MM.1S (cell line): ENCODE measurements around the gene TIMM17B.

ENCODE experiments used
- DNase-seq: peaks from one replicate; pipeline ENCODE4 v3.0.0-alpha.2; 2015
- H2AFZ ChIP-seq: fragments of 300-600 bp; sonication (generic); 2 replicates; pipeline ENCODE4 v1.6.0; 2016; ENCODE audit warnings: antibody characterized with exemption, low read length
- H3F3A ChIP-seq: fragments of 300-600 bp; sonication (generic); 2 replicates; pipeline ENCODE4 v1.6.1; 2016; ENCODE audit warnings: mild to moderate bottlenecking, antibody characterized with exemption, low read length, moderate library complexity, mixed read lengths; ENCODE audit not compliant: insufficient read depth
- H3K27ac ChIP-seq: fragments of 300-600 bp; sonication (generic); 2 replicates; pipeline ENCODE4 v1.5.1; 2016; ENCODE audit warnings: mild to moderate bottlenecking, low read length
- H3K27me3 ChIP-seq: fragments of 300-600 bp; sonication (generic); replicated peaks from 2 replicates; pipeline ENCODE4 v1.6.0; 2016; ENCODE audit warnings: low read length; ENCODE audit not compliant: insufficient read depth
- H3K36me3 ChIP-seq: fragments of 300-600 bp; sonication (generic); replicated peaks from 2 replicates; pipeline ENCODE4 v1.6.1; 2016; ENCODE audit warnings: mild to moderate bottlenecking, low read length, mixed read lengths; ENCODE audit not compliant: insufficient read depth
- H3K4me1 ChIP-seq: fragments of 300-600 bp; sonication (generic); 2 replicates; pipeline ENCODE4 v1.6.1; 2016; ENCODE audit warnings: low read length, mixed read lengths
- H3K4me2 ChIP-seq: fragments of 300-600 bp; sonication (generic); 2 replicates; pipeline ENCODE4 v1.6.0; 2016; ENCODE audit warnings: low read depth, low read length
- H3K4me3 ChIP-seq: fragments of 300-600 bp; sonication (generic); 2 replicates; pipeline ENCODE4 v1.5.1; 2016; ENCODE audit warnings: low read length, mixed read lengths
- H3K79me2 ChIP-seq: fragments of 300-600 bp; sonication (generic); 2 replicates; pipeline ENCODE4 v1.6.1; 2016; ENCODE audit warnings: mixed run types, low read length, mixed read lengths
- H3K9ac ChIP-seq: fragments of 300-600 bp; sonication (generic); 2 replicates; pipeline ENCODE4 v1.6.1; 2016; ENCODE audit warnings: low read length, mixed read lengths
- H3K9me2 ChIP-seq: fragments of 300-600 bp; sonication (generic); replicated peaks from 2 replicates; pipeline ENCODE4 v1.6.1; 2016; ENCODE audit warnings: mild to moderate bottlenecking, low read length, mixed read lengths; ENCODE audit not compliant: insufficient read depth
- H3K9me3 ChIP-seq: fragments of 300-600 bp; sonication (generic); replicated peaks from 2 replicates; pipeline ENCODE4 v1.6.1; 2016; ENCODE audit warnings: mild to moderate bottlenecking, low read length, mixed read lengths; ENCODE audit not compliant: insufficient read depth
- H4K20me1 ChIP-seq: fragments of 300-600 bp; sonication (generic); 2 replicates; pipeline ENCODE4 v1.6.1; 2016; ENCODE audit warnings: mild to moderate bottlenecking, low read length, moderate library complexity, mixed read lengths; ENCODE audit not compliant: insufficient read depth
- EZH2 ChIP-seq: fragments of 300-600 bp; sonication (generic); optimal IDR thresholded peaks from 2 replicates; pipeline ENCODE3; 2017; ENCODE audit warnings: low read depth, mild to moderate bottlenecking, antibody characterized with exemption, low read length, mixed read lengths
- EZH2phosphoT487 ChIP-seq: fragments of 300-600 bp; sonication (generic); IDR thresholded peaks from 2 replicates; pipeline ENCODE4 v1.6.1; 2018; ENCODE audit warnings: antibody characterized with exemption, low read length
- TF ChIP-seq, protein P1 (sequence below): fragments of 300-600 bp; sonication (generic); IDR thresholded peaks from 2 replicates; pipeline ENCODE4 v1.5.1; 2016; ENCODE audit warnings: antibody characterized with exemption, low read length, mixed read lengths

Gene TIMM17B

DNA sequence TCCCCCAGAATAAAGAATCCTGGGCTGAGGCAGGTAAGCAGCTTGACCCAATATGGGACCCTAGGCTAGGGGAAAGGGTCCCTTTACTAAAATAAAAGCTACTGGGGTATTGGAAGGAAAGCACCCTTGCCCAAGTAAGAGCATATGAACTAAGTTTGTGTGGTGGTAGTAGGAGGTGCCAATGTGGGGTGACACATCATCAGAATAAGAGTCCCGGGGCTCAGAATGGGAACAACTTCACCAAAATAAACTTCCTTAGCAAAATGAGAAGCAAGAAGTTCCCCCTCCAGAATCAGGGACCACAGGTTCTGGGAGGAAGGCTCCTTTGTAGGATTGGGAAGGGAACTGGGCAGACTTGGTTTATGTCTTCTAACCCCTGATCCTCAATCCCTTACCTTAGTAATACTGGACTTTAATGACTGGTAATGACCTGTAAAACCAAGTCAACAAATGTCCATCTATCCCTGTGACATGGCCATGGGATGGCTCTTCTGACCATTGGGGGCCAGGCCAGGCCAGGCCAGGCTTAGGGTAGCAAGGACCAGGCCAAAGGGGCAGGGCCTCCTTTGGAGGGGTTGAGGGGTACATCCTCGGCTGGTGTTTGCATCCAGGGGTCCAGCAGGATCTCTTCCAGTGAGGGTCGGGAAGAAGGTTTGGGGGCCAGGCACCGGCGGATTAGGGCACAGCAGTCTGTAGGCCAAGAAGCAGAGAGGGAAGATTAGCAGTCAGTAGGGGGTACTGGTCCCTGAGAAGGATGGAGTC lies 16.2 kb upstream of the TIMM17B start:
- H3K79me2 ChIP-seq, result peaks cover 54% of the 10 kb centered on the region
- H4K20me1 ChIP-seq, result peaks cover 34% of the 10 kb centered on the region; the same call in 1 of the 2 replicates
- H3K9me2 ChIP-seq, result no peaks in the 10 kb centered on the region
- H3K27me3 ChIP-seq, result no peaks in the 10 kb centered on the region
- H3K4me3 ChIP-seq, result peak overlapping the region; percentile 97
- H3K9me3 ChIP-seq, result no peaks in the 10 kb centered on the region
- DNase-seq, result no peak
- peak overlapping the region; percentile 99 for H3K9ac ChIP-seq
- H2AFZ ChIP-seq, result no peak overlapping the region
- 0 out of 2 replicates have a peak, but pooled peaks cover 3% of the 10 kb centered on the region for H3K4me1 ChIP-seq
- peak overlapping the region; percentile 83; the same call in 1 of the 2 replicates for H3K4me2 ChIP-seq
- peaks cover 25% of the 10 kb centered on the region for H3K36me3 ChIP-seq
- peaks cover 68% of the 10 kb centered on the region for H3F3A ChIP-seq
- no peak for TF ChIP-seq EZH2phosphoT487
- TF ChIP-seq, protein P1, sequence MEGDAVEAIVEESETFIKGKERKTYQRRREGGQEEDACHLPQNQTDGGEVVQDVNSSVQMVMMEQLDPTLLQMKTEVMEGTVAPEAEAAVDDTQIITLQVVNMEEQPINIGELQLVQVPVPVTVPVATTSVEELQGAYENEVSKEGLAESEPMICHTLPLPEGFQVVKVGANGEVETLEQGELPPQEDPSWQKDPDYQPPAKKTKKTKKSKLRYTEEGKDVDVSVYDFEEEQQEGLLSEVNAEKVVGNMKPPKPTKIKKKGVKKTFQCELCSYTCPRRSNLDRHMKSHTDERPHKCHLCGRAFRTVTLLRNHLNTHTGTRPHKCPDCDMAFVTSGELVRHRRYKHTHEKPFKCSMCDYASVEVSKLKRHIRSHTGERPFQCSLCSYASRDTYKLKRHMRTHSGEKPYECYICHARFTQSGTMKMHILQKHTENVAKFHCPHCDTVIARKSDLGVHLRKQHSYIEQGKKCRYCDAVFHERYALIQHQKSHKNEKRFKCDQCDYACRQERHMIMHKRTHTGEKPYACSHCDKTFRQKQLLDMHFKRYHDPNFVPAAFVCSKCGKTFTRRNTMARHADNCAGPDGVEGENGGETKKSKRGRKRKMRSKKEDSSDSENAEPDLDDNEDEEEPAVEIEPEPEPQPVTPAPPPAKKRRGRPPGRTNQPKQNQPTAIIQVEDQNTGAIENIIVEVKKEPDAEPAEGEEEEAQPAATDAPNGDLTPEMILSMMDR, result no peak
- no peak for TF ChIP-seq EZH2
- H3K27ac ChIP-seq, result peak overlapping the region; percentile 98; the same call in 1 of the 2 replicates

DNA sequence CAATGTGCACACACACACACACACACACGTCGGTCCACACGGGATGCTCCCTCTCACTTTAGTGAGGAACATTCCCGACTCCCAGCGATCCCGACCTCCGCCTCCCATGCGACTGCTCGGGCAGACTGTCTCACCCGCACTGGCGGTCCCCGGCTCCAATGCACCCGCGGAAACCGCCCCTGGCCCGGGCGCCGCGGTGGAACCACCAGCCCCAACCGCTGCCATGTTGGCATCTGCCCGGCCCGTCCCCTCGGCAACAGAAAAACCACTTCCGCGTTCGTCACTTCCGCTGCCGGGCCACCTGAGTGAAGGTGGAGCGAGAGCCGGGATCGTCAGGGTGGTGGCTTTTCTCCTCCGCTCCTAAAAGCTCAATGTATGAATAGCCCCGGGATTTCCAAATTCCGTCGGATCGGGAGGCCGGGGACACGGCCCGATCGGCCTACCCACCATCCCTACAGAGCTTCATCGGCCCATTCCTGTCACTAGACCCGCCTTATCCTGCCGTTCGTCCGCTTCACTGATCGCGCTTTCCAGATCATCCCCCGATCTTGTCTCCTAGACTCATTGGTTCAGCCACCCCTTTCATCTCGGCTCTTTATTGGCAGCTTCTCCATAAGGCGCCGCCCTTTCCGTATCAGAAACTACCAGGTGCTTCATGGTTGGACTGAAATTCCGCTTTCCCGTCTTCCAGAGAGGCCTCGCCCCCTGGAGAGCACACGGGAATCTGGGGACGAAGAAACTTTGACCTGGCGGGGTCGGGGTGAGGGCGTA lies 14.0 kb upstream of the TIMM17B start, which contains the start of gene SLC35A2:
Gene SLC35A2 (minus strand): TSS at position 235 of the 771 bp plus-strand sequence. CDS start 10 bp downstream, at position 225.
- H3K4me3 ChIP-seq, result peak within 1 kb of the TSS; percentile 53
- DNase-seq, result peak; percentile 85
- H3K36me3 ChIP-seq, result 0 out of 2 replicates have a peak, but pooled peaks cover 18% of the 10 kb centered on the region
- peak within 1 kb of the TSS; percentile 98 for H3K27ac ChIP-seq
- H3K4me2 ChIP-seq, result peak within 1 kb of the TSS; percentile 83; the same call in 1 of the 2 replicates
- no peaks in the 10 kb centered on the region for H3K9me3 ChIP-seq
- H3K9ac ChIP-seq, result peak within 1 kb of the TSS; percentile 99; the same call in 1 of the 2 replicates
- H3F3A ChIP-seq, result peaks cover 53% of the 10 kb centered on the region
- peaks cover 26% of the 10 kb centered on the region; the same call in 1 of the 2 replicates for H4K20me1 ChIP-seq
- TF ChIP-seq EZH2, result no peak
- no peak for TF ChIP-seq EZH2phosphoT487
- TF ChIP-seq, protein P1, result no peak
- H3K27me3 ChIP-seq, result no peaks in the 10 kb centered on the region
- H2AFZ ChIP-seq, result no peak within 1 kb of the TSS
- H3K9me2 ChIP-seq, result no peaks in the 10 kb centered on the region
- H3K4me1 ChIP-seq, result 0 out of 2 replicates have a peak, but pooled peaks cover 3% of the 10 kb centered on the region
- H3K79me2 ChIP-seq, result peaks cover 32% of the 10 kb centered on the region

DNA sequence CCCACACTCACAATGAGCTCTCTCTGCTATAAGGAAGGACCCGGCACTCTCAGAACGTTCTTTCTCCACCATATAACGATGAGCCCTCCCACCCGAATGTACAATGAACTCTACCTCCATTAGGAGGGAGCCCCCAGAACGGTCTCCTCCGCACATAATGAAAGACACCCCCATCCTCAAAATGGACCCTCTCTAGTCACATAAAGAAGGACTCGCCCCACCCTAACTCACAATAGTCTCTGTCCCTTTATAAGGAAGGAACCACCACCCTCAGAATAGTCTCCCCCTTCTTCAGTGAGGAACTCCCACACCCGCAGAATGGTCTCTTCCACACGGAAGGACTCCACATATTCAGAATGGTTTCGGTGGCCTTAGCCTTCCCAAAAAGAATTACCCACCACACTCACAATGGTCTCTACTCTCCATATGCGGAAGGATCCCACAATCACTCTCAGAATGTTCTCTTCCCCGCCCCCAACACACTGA lies 13.4 kb upstream of the TIMM17B start:
- Histone ChIP-seq H3K9me2 (no peaks in the 10 kb centered on the region), H3K36me3 (0 out of 2 replicates have a peak, but pooled peaks cover 16% of the 10 kb centered on the region), H3K27ac (peak overlapping the region; percentile 98), H3K4me3 (peak overlapping the region; percentile 53), H3F3A (peaks cover 50% of the 10 kb centered on the region), H3K9ac (peak overlapping the region; percentile 99; the same call in 1 of the 2 replicates), H3K4me1 (0 out of 2 replicates have a peak, but pooled peaks cover 3% of the 10 kb centered on the region), H3K9me3 (no peaks in the 10 kb centered on the region), H3K79me2 (peaks cover 25% of the 10 kb centered on the region), H4K20me1 (peaks cover 20% of the 10 kb centered on the region; the same call in 1 of the 2 replicates), H3K27me3 (no peaks in the 10 kb centered on the region), H2AFZ (no peak overlapping the region), H3K4me2 (peak overlapping the region; percentile 41; the same call in 1 of the 2 replicates)
- DNase-seq, result no peak
- TF ChIP-seq EZH2 (no peak), EZH2phosphoT487 (no peak)
- TF ChIP-seq, protein P1, result no peak
